GM18520 (cell line): ENCODE results near the gene PPARG.
"Not testable (repeated sequence)": the region's sequence is repeated elsewhere in the genome, so short reads cannot be mapped to it uniquely, and the experiment has no call there.

ENCODE experiments used
- ATAC-seq: cut with Tn5 transposase; IDR thresholded peaks from one replicate; pipeline ENCODE4 v1.9.1; 2021; ENCODE audit not compliant: unreplicated experiment

The PPARG gene

DNA sequence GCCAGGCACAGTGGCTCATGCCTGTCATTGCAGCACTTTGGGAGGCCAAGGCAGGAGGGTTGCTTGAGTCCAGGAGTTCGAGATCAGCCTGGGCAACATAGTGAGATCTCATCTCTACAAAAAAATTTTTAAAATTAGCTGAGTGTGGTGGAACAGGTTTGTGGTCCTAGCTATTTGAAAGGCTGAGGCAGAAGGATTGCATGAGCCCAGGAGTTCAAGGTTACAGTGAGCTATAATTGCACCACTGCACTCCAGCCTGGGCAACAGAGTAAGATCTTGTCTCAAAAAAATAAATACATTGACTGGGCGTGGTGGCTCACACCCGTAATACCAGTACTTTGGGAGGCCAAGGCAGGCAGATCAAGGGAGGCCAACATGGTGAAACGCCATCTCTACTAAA lies 168.5 kb downstream of the PPARG start:
- not testable (repeated sequence) for ATAC-seq

DNA sequence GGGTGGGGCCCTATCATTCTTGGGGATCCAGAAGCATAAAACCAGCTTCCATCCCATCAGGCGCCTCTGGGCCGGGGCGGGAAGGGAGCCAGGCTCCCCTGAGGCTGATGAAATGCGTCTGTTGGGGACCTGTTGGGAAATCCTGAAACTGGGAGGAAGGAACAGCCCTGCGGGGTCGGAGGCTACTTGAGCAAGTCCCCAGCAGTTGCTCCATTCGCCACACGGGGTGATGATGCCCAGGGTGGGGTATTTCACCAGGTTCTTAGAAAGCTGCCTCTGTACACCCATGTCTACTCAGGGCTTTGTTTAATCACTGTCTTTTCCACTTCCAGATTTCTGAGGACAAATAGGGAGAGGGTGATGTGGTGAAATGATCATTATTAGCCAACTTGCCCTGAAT lies 170.0 kb downstream of the PPARG start:
- ATAC-seq: no peak

DNA sequence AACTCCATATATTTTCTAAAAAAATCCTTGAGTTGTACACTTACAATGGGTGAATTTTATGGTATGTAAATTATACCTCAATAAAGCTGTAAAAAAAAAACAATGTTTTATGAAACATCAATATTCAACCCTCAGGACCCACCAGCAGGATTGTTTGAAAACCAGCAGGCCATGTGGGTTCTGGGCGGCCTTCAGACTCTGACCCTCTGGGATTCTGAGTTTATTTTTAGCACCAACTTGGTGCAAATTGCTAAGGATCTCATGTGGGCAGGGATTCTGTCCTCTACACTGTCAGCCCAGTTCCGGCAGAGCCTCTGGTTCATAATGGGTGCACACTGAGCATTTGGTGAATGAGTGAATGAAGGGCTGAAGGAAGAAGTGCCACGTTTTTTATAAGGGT lies 171.3 kb downstream of the PPARG start:
- ATAC-seq: no peak

DNA sequence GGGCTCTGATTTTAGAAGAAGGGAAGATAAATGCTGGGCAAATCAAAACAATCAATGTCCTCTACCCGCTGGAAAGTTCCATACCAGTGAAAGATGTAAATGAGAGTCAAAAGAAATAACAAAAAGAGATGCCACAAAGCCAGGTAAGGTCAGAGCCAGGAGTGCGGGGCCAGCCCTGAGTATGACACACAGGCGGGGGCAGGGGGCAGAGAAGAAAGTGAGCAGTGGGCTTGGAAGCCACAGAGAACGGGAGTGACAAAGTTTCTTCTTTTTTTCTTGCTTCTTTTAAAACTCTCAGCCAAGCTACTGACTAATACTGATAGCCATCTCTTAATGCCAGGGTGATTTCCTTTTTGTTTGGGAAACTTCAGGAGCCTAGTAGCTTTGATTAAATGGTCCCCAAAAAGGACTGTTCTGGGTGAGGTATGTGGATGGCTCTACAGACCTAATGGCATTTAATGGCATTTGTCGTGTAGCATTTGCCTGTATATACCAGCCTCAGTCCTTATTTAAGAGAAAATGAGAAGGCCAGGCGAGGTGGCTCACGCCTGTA lies 172.3 kb downstream of the PPARG start:
- ATAC-seq: no peak

DNA sequence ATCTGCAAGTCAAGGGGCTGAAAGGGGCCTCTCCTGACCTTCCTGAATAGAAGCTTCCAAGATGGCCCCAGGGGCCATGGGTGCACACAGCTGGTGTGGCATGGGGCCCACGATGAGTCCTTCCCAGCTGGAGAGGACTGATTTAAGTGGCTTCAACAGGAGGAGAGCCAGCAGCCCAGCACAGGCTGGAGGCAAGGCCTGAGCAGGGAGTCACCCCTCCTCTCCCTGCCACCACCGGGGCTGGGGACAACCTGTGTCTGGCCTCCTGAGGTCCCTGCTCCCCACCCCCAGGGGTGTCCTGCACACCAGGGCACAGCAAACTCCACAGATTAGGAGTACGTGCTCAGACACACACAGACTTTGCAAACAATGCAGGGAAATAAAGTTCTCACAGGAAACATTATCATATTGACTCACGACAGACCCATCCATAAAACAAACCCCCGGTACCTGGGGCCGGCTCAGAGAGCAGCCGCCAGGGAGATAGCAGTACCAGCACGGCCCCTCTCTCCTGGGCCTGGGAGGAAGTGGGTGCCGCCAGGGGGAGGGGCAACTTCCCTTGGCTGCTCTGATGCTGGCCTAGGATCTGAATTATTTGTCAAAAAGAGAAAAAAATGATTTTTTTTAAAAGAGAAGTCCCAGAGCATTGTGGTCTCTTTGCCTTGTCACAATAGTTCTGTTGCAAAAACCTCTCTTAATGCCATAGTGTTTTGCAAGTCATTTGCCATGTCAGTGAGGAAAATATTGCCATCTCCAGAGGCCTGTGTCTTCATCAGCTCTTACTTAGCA lies 173.5 kb downstream of the PPARG start:
- no peak for ATAC-seq

DNA sequence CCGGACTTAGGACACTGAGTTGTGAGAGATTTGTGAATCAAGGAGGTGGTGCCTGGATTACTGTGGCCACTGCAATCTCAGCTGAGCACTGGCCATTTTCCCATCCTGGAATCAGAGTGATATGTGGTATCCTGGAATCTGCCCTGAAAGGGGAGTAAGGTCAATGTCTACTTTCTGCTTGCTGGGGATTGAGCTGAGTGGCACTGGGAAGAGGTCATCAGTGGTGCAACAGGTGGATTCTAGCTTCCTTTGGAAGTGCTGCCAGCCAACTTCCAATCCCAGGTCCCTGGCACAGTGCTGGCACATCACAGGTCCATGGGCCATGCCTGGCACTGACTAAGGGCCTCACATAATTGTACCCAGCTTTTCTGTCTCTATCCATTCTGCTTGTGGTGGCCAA lies 174.8 kb downstream of the PPARG start:
- no peak for ATAC-seq

DNA sequence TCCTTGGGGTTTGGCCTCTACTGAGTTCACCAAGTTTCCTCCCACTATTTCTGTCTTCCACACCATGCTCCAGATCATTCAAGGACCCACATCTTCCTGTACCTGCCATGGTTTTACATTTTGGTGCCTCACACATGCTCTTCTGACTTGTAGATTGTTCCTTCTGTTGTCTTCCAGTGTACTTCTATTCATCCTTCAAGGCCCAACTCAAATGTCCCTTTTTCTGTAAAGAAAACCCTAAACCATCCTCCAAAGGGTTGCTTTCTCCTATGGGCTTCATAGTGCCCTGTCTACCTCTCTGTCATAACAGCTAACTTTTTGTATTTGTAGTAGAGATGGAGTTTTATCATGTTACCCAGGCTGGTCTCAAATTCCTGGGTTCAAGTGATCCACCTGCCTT lies 175.3 kb downstream of the PPARG start:
- ATAC-seq: no peak

DNA sequence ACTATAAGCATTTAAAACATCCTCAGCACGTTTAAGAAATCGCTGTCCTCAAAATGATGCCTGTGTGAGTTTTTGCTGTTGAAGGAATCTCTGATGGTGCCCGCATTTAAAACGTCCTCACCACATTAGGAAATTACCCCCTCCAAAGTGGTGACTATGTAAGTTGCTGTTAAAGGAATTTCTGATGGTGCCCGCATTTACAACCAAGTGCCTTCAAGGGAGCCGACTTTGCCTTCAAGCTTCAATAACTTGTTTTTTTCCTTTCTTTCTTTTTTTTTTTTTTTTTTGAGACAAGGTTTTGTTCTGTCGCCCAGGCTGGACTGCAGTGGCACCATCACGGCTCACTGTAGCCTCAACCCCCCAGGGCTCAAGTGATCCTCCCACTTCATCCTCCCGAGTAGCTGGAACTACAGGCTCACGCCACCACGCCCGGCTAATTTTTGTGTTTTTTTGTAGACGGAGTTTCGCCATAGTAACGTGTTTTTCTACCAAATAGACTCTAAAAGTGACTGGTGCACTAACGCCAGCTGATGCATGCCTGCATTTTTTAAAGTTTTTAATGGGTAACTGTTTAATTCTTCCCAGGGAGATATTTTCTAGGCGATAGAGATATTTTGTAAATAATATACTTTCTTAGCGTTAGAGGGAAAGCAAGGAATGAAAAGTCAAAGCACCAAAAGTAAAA lies 176.4 kb downstream of the PPARG start:
- no peak for ATAC-seq

DNA sequence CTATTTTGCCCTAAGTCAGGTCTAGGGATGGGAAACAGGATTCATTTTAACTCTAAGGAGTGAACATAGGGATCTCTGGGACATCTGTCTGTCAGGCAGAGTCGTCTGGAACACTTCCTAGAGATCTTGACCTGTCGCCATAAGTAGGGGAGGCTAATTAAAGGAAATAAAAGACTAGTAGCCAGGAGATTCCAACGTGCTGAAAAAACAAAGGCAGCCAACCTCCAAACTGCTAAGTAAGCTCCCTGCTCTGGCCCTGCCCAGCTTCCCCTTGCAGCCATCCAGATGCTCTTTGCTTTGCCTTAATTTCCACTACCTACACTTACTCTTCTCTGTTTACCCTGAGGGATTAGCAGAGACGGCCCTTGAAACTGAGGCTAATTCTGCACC lies 177.0 kb downstream of the PPARG start:
- no peak for ATAC-seq

DNA sequence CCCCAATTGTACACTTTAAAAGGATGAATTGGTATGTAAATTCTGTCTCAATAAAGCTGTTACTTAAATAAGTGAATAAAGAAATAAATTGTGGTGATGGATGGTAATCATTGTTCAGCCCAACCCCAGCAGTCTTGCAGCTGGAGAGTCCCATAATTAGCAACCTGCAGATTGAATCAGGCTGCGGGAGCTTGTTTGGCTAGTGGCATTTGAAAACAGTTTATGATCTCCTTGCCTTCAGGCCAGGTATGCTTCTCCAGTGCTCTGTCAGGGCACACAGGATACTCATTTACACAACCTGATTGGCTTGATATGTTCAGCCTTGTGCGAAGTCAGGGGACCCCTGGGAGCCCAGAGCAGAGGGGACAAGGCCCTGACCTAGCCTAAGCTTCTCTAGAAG lies 178.9 kb downstream of the PPARG start:
- ATAC-seq: no peak

DNA sequence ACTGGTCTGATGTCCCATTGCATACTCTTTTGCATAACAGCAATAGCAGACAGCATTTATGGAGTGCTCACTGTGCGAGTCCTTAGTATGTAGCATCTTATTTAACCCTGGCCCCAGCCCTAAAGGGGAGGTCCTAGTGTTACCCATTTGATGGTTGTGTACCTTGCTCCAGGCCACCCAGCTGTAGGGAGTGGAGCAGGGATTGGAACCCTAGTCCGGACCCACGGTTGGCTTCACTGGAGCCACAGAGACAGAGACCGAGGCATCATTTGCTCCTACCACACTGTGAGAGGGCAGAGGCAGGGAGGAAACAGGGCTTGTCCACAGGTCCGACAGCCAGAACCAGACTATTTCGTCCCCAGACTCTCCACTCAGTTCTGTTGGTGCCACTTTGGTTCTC lies 179.4 kb downstream of the PPARG start:
- no peak for ATAC-seq

DNA sequence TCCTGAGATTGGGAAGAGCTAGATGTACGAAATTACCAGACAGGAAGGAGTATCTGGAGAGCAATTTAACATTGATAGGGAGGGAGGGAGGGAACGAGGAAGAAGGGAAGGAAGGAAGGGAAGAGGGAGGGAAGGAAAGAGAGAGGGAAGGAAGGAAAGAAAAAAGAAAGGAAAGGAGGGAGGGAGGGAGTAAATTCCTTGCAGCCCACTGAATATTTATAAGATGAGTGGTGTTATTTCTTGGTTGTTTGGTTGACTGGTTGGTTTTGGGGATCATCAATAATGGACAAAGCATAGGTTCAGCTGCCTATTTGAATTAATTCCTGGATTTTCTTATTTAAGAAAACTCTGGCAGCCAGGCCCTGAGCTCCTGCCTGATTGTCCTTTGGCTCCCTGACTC lies 179.9 kb downstream of the PPARG start:
- ATAC-seq: no peak

DNA sequence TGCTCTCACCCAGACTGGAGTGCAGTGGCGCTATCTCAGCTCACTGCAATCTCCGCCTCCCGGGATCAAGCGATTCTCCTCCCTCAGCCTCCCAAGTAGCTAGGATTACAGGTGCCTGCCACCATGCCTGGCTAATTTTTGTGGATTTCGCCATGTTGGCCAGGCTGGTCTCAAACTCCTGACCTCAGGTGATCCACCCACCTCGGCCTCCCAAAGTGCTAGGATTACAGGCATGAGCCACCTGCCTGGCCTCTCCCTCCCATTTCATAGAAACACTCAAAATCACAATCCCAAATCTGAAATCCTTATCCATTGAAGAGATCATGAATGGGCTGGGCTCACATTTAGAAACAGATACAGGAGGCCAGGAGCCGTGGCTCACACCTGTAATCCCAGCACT lies 180.4 kb downstream of the PPARG start:
- not testable (repeated sequence) for ATAC-seq

DNA sequence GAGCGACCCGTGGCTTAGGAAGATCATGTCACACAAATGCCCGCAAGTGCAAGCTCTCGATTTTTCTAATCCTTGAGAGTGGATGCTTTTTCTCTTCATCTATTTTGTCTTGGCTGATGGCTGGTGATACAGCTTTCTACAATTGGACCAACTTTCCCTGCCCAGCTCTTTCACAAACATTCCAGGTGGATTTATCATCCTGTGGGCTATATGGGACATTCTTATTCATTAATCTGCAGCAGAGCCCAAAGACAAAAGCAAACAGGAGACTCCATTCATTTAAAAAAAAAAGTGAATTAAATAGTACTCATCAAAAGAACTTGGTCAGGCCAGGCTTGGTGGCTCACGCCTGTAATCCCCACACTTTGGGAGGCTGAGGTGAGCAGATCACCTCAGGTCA lies 181.2 kb downstream of the PPARG start:
- no peak for ATAC-seq

DNA sequence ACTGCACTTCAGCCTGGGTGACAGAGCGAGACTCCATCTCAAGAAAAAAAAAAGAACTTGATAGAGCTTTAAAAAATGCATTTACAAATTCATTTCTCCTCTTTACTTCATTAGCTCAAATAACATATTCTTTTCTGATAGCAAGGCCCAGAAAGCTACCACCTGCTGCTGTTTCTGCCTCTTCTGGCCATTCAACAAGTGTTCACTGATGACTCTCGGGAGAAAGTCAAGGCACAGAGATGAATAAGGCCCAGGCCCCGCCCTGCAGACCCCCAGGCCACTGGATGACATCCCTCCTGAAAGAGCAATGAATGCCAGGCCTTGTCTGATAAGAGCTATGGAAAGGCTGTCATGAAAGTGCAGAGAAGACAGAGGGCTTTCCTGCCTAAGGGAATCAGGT lies 181.8 kb downstream of the PPARG start:
- no peak for ATAC-seq

DNA sequence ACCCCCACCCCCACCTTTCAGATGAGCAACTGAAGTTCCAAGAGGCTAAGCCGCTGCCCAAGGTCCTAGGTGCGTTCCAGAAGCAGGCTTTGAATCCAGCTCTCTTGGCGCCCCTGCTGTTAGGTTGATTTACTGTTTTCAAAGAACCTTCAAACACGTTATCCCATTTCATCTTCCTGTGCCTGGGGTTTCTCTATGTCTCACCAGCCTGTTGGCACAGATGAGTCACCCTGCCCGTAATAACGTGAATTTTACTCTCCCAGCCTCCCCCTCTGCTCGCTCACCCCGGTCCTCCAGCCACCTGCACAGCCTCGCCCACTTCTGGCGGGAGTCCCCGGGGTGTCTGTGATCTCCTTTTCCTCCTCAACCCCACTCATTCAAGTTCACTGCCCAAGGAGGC lies 182.4 kb downstream of the PPARG start:
- ATAC-seq: no peak

DNA sequence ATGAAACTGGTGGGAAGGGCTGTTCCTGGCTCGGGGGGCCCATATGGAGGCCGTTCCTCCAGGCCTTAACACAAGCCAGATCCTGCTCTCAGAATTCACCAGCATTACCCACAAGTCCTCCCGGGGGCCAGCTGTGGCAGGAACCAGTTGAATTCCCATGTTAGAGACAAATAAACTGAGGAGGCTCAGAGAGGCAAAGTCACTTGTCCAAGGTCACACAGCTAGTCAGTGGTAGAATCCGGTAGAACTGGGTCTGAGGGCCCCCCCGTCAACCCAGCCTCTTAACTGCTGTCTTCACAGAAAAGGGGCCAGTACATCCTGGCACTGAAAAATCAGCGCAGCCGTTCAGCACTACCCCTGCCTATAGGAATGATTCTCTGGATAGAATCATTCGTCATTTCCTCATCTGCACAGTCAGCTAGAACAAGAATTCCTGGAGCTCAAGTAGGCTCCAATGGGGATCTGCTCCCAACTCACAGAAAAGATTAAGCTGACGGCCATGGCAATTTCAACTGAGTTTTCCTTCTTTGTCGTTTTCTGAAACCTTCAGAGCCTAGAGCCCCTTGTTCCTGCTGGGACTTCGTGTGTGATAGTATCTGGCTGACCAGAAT lies 183.2 kb downstream of the PPARG start:
- no peak for ATAC-seq

DNA sequence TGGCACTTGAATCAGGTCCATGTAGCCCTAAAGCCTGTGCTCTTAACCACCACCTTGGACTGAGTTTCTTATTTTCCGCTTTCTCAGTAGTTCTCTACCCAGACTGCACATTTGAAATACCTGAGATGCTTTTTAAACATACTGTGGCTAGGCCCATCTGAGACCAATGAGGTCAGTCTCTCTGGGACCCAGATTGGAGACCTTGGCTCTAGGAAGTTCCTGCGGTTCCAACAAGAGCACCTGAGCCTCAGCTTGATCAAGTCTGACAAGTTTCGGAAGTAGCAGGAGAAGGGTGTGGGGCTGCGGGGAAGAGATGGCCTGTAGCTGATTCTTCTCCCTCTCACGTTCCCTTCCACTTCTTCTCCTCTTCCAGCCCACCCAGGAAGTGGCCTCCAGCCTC lies 183.9 kb downstream of the PPARG start:
- ATAC-seq: no peak

DNA sequence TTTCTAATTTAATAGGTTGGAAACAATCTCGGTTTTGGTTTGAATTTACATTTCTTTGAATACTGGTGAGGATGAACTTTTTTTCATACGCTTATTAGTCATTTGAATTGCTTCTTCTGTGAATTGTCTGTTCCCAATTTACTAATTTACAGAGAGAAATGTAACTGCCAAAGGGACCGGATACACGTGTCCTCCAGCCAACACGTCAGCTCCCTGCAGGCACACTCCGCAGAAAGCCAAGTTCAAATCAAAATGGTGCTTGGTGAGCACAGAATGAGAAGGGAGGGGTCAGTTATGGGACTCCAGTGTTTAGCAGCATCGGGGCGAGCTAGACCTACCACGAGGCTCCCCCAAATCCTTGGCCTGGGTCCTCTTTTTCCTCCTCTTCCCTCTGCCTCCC lies 184.6 kb downstream of the PPARG start:
- no peak for ATAC-seq

DNA sequence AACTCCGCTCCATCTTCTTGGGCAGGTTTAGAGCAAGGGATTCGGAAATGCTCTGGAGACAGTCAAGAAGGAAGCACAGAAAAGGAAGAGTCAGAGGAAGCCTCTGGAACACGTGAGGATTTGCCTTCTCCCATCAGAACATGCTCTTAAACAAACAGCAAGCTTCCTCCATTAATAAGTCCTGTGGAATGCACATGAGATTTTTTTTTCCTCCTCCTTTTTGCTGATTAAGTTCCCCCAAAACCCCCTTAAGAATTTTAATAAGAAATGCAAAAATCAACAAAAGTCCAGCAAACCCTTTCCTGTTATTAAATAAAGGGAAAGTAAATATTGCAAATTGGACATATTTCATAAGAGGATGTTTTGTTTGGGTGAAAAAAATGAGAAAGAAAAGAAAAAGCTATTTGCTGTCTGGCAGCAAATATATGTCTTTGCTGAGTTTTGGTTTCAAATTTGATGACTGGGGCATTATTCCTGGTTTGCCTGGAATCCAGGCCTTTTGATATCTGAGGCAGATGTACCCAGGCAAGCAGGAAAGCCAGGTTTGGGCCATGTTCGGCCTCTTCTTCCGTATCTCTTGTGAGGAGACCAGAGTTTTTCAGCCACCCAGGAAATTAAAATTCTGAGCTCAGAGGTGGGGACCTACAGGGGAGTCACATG lies 187.5 kb downstream of the PPARG start:
- no peak for ATAC-seq

DNA sequence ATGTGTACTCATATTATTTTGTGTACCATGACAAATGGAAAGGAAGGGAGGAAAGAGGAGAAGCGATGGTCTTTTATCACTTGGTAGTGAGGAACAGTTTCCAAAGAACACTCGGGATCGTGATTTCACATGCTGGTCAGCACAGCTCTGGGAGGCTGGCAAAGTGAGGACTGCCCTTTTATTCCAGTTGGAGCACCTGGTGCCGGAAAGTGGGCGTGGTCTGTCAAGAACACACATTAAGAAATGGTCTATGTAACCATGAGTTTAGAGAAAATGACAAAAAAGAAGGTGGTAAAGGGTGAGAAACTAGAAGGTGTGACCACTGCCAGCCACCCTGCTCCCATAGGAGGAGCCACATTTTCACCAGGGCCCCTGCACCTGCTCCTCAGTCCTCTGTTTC lies 188.4 kb downstream of the PPARG start:
- no peak for ATAC-seq

DNA sequence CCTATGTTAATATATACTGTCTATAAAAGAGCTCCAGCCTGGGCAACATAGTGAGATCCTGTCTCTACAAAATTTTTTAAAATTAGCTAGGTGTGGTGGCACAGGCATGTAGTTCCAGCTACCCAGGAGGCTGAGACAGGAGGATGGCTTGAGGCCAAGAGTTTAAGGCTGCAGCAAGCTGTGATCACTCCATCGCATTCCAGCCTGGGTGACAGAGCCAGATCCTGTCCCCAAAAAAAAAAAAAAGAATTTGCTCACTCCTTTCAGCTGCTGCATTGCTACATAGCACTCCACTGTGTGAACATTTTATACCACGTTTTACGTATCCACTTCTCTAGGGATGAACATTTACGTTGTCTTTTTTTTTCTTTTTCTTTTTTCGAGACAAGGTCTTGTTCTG lies 189.5 kb downstream of the PPARG start:
- no peak for ATAC-seq
